ENCODE measurements around the gene OPHN1. TPM values are rescaled to one million over a fixed set of nuclear protein-coding genes. Genes with fewer than 3 reads are reported as not detected.

The OPHN1 gene
- total and polyA plus RNA-seq, 2 donors (not counting 3 experiments of a cell fraction or from before 2014, with no cell fraction given), result 3.9 to 6.7 TPM

DNA sequence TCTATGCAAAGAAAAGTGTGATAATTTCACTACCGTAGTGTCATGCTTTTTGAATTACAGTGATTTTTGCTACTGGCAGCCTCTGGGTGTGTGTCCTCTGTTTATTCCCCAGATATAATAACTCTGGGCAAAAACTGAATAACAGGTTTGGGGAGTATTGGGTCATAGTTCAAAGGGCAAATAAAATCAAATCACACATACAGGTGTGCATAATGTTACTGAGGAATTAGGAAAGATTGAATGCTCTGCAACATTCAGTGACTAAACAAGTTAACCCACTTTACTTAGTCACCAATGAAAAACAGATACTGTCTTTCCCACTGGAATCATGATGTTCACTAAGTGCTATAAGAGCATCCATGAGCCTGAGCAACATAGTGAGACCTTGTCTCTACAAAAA, 224.3 kb downstream of the OPHN1 start:
- FAIRE-seq (no peak), DNase-seq (ENCODE audit: low read depth, low spot score) (no peak)
- H2AFZ ChIP-seq (ENCODE audit: low read depth, low read length), result no peak overlapping the region
- no peaks in the 10 kb centered on the region for H3K4me1 ChIP-seq (ENCODE audit: control insufficient read depth, extremely low read depth, insufficient read depth, low read length)
- H3K4me3 ChIP-seq (replicated peaks in 1 of 3; ENCODE audit: insufficient read depth in 1 of 3, low read depth in 1 of 3, low read length in 3 of 3), result no peak overlapping the region
- H3K4me2 ChIP-seq (ENCODE audit: insufficient read depth, low read length), result no peak overlapping the region
- intact Hi-C loops (cut with micrococcal nuclease), result no loop called here
- no TSS peak for BruUV-seq (replicated peaks)
- H3K36me3 ChIP-seq (ENCODE audit: control insufficient read depth in 2 of 2, extremely low read depth in 1 of 2, insufficient read depth in 2 of 2, low read length in 2 of 2), result no peaks in the 10 kb centered on the region
- POLR2A ChIA-PET, result no interaction called here
- no peak overlapping the region for H3K27ac ChIP-seq (ENCODE audit: insufficient read depth, low read depth, low read length)
- no peaks in the 10 kb centered on the region for H3K27me3 ChIP-seq (ENCODE audit: control insufficient read depth in 2 of 2, insufficient read depth in 2 of 2, low read length in 2 of 2)
- no peaks in the 10 kb centered on the region for H3K9me3 ChIP-seq (replicated peaks; ENCODE audit: control insufficient read depth, insufficient read depth, low read length)
- CTCF ChIA-PET, result no interaction called here
- H3K9ac ChIP-seq (replicated peaks; ENCODE audit: extremely low read depth, insufficient read depth, low read length), result no peak overlapping the region
- dilution Hi-C loops (cut with MboI; ENCODE audit: extremely low pct_ligation_motif_present, low sequenced_read_pairs), result no loop called here
- H4K20me1 ChIP-seq (replicated peaks; ENCODE audit: control insufficient read depth, extremely low read depth, insufficient read depth, low read length), result no peaks in the 10 kb centered on the region
- H3K79me2 ChIP-seq (ENCODE audit: control insufficient read depth, insufficient read depth, low read length), result no peaks in the 10 kb centered on the region
- H3K9me1 ChIP-seq (replicated peaks; ENCODE audit: control insufficient read depth, extremely low read depth, insufficient read depth, low read length), result no peaks in the 10 kb centered on the region
- TF ChIP-seq POLR2A (IDR thresholded peaks at IDR 0.05; ENCODE audit: low read depth, low read length) (no peak), EZH2 (IDR thresholded peaks at IDR 0.05; ENCODE audit: borderline replicate concordance, low read depth, low read length, severe bottlenecking) (no peak), FOS (IDR thresholded peaks at IDR 0.05; ENCODE audit: borderline replicate concordance, insufficient read depth, low read length) (no peak), GATA2 (IDR thresholded peaks at IDR 0.05; ENCODE audit: insufficient read depth, insufficient read length, low read depth, low read length) (no peak)
- TF ChIP-seq, protein P1, sequence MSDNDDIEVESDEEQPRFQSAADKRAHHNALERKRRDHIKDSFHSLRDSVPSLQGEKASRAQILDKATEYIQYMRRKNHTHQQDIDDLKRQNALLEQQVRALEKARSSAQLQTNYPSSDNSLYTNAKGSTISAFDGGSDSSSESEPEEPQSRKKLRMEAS (IDR thresholded peaks at IDR 0.05; ENCODE audit: insufficient read depth, insufficient read length), result no peak

DNA sequence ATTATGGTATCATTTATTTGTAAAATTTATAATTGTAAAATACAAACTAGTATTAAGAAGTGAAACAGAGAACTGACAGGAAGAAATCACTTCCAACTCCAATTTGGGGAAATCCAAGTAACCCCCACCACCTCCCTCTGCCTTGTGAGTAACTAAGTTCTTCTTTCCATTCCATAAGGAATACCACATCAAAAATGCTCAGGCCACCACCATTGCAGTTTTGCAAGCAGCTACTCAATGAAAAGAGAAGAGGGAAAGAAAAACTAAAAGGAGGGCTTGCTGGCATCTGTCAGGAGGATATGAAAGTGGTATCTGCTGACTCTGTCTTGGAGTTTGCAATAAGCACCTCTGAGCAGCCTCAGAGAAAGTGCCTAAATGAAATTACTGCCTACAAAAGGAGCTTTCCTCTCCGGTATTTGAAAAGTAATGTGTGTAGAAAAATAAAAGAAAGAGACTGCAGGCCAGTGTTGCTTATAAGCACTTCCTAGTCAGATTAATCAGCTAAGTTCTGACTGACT, 228.7 kb downstream of the OPHN1 start:
- Histone ChIP-seq H3K9me1 (replicated peaks; ENCODE audit: control insufficient read depth, extremely low read depth, insufficient read depth, low read length) (no peaks in the 10 kb centered on the region), H3K79me2 (ENCODE audit: control insufficient read depth, insufficient read depth, low read length) (no peaks in the 10 kb centered on the region), H3K9me3 (replicated peaks; ENCODE audit: control insufficient read depth, insufficient read depth, low read length) (no peaks in the 10 kb centered on the region), H3K4me2 (ENCODE audit: insufficient read depth, low read length) (no peak overlapping the region), H4K20me1 (replicated peaks; ENCODE audit: control insufficient read depth, extremely low read depth, insufficient read depth, low read length) (no peaks in the 10 kb centered on the region), H3K9ac (replicated peaks; ENCODE audit: extremely low read depth, insufficient read depth, low read length) (no peak overlapping the region), H3K4me3 (replicated peaks in 1 of 3; ENCODE audit: insufficient read depth in 1 of 3, low read depth in 1 of 3, low read length in 3 of 3) (no peak overlapping the region), H3K36me3 (ENCODE audit: control insufficient read depth in 2 of 2, extremely low read depth in 1 of 2, insufficient read depth in 2 of 2, low read length in 2 of 2) (no peaks in the 10 kb centered on the region), H2AFZ (ENCODE audit: low read depth, low read length) (no peak overlapping the region), H3K27me3 (ENCODE audit: control insufficient read depth in 2 of 2, insufficient read depth in 2 of 2, low read length in 2 of 2) (no peaks in the 10 kb centered on the region), H3K27ac (ENCODE audit: insufficient read depth, low read depth, low read length) (no peak overlapping the region), H3K4me1 (ENCODE audit: control insufficient read depth, extremely low read depth, insufficient read depth, low read length) (no peaks in the 10 kb centered on the region)
- dilution Hi-C loops (cut with MboI; ENCODE audit: extremely low pct_ligation_motif_present, low sequenced_read_pairs), result no loop called here
- intact Hi-C loops (cut with micrococcal nuclease), result no loop called here
- ChIA-PET POLR2A (no interaction called here), CTCF (interaction anchor here (1.1 kb wide), 1 partner anchor 8 kb away, joined by 3 read pairs; no protein-coding TSS in a partner anchor)
- no TSS peak for BruUV-seq (replicated peaks)
- no peak for DNase-seq (ENCODE audit: low read depth, low spot score)
- no peak for FAIRE-seq
- TF ChIP-seq POLR2A (IDR thresholded peaks at IDR 0.05; ENCODE audit: low read depth, low read length) (no peak), EZH2 (IDR thresholded peaks at IDR 0.05; ENCODE audit: borderline replicate concordance, low read depth, low read length, severe bottlenecking) (no peak), MYC (IDR thresholded peaks at IDR 0.05; ENCODE audit: low read depth, low read length) (no peak), FOS (IDR thresholded peaks at IDR 0.05; ENCODE audit: borderline replicate concordance, insufficient read depth, low read length) (no peak), GATA2 (IDR thresholded peaks at IDR 0.05; ENCODE audit: insufficient read depth, insufficient read length, low read depth, low read length) (no peak), POLR2AphosphoS5 (IDR thresholded peaks at IDR 0.05; ENCODE audit: insufficient read depth, low read depth, low read length) (no peak), JUN (IDR thresholded peaks at IDR 0.05; ENCODE audit: borderline replicate concordance, insufficient read depth, insufficient read length, low read depth) (no peak)
- TF ChIP-seq, protein P1 (IDR thresholded peaks at IDR 0.05; ENCODE audit: insufficient read depth, insufficient read length), result no peak
- TF ChIP-seq, protein P2, sequence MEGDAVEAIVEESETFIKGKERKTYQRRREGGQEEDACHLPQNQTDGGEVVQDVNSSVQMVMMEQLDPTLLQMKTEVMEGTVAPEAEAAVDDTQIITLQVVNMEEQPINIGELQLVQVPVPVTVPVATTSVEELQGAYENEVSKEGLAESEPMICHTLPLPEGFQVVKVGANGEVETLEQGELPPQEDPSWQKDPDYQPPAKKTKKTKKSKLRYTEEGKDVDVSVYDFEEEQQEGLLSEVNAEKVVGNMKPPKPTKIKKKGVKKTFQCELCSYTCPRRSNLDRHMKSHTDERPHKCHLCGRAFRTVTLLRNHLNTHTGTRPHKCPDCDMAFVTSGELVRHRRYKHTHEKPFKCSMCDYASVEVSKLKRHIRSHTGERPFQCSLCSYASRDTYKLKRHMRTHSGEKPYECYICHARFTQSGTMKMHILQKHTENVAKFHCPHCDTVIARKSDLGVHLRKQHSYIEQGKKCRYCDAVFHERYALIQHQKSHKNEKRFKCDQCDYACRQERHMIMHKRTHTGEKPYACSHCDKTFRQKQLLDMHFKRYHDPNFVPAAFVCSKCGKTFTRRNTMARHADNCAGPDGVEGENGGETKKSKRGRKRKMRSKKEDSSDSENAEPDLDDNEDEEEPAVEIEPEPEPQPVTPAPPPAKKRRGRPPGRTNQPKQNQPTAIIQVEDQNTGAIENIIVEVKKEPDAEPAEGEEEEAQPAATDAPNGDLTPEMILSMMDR (IDR thresholded peaks at IDR 0.05; ENCODE audit: extremely low read depth in 1 of 2, insufficient read depth in 1 of 2, low read depth in 1 of 2, low read length in 2 of 2), result no peak

All from endothelial cell of umbilical vein (primary cell).